T47D (cell line): ENCODE results near the gene IL2.
A peak's percentile ranks its signal among the peaks of the same experiment; 100 is the strongest.

ENCODE experiments used
- DNase-seq, 2 experiments: peaks; one replicate each; pipeline versions ENCODE4 v3.0.0 to v3.0.0-alpha.2; 2011 to 2012; ENCODE audit warnings: low read depth in 1 of 2, low spot score in 1 of 2
- JUND ChIP-seq: IDR thresholded peaks from 2 replicates; pipeline ENCODE4 v1.6.1; 2012; ENCODE audit warnings: low read depth
- in situ Hi-C: cut with HindIII; loops from 2 replicates; pipeline ENCODE4 v1.10.0; 2016; ENCODE audit warnings: low sequenced_read_pairs, low pct_unique_long_range_greater_than_20kb

The IL2 gene

DNA sequence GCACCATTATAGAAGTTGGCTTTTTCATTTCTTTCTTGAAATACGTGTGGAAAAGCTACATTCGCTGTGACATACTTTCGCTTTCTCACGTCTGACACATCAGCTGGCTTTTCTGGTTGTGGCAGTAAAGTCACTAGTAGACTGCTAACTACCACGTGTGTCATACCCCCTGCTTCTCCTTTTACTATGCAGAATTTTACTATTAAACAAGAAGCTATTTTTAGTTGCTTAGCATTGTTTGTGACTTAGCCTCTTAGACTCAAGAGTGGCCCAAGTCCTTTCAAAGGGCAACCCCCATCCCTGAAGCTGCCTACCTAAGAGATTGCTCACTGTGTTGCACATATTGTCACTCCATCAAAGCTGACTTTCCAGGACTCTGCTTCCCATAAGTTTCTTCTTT is 2.1 kb upstream of the IL2 start:
- peak in 1 of 2 experiments; percentile 52 for DNase-seq
- no peak for TF ChIP-seq JUND
- in situ Hi-C loops, result no loop called here

DNA sequence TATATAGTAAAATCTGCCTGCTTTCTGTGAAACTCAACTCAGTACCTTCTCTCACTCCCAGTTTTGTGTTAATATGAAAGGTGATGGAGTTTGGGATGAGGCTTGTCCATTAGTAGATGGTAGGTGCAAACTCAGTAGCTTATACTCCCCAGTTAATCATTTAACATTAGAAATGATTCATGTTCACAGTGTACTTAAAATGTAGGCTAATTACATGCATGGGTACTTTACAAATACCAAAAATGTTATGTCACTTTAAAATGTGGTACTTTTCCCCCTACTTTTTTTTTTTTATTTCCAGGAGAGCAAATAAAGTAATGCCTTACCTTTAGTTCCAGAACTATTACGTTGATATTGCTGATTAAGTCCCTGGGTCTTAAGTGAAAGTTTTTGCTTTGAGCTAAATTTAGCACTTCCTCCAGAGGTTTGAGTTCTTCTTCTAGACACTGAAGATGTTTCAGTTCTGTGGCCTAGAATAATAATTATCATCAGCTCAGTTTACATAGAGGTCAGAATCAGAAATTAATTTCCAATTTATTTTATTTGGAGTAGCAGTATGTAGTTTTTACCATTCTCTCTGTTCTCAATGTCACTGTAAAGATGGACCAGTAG is 3.0 kb downstream of the IL2 start:
- DNase-seq, result no peak
- in situ Hi-C loops, result no loop called here
- TF ChIP-seq JUND, result no peak

- DNase-seq, result peak in 1 of 2 experiments; percentile 69
- in situ Hi-C loops, result no loop called here
- no peak for TF ChIP-seq JUND
Measured at GRCh38 chr4:122450847-122451246, 5.7 kb downstream of the IL2 start.

- no peak for TF ChIP-seq JUND
Measured at GRCh38 chr4:122434285-122434684, 22.2 kb downstream of the IL2 start.

GRCh38 chr4:122431351-122431750 is 25.2 kb downstream of the IL2 start:
- no peak for TF ChIP-seq JUND
- no peak for DNase-seq
- in situ Hi-C loops, result no loop called here

More at GRCh38 chr4:122434285-122434684, 22.2 kb downstream of the IL2 start:
- no peak for DNase-seq
- in situ Hi-C loops, result no loop called here

DNA sequence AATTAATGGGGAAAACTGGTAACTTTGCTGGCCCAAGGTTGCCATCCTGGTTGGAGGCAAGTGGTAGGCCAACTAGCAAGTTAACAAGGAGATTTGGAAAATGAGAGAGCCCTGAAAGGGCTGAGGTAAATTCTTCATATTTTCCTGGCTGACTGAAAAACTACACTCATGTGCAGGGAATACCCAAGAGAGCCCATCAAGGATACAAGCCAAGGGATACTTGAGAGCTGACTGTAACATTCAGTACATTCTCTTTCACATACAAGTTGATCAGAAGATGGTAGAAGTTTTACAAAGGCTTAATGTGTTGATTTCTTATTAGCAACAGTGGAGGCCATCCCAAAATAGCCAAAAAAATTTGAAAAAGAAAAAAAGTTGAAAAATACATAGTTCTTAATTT is 33.3 kb downstream of the IL2 start:
- no peak for TF ChIP-seq JUND
- in situ Hi-C loops, result no loop called here
- DNase-seq, result no peak

DNA sequence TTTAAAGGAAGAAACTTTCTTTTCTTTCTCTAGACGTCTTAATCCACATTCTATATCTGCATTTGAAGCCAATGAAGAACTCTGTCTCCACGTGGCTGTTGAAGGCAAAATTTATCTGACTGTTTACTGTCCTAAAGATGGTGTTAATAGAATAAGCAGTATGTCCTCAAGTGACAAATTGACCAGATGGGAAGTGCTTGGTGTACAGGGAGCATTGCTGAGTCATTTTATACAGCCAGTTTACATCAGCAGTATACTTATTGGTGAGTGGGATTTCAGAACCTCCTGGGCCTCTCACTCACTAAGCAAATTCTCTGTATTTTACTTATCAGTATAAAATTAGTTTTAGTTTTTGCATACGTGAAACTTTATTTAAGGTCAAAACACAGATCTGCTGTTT is 44.0 kb downstream of the IL2 start:
- TF ChIP-seq JUND, result no peak
- DNase-seq, result no peak
- in situ Hi-C loops, result no loop called here

- no peak for DNase-seq
- in situ Hi-C loops, result no loop called here
- no peak for TF ChIP-seq JUND
Measured at GRCh38 chr4:122403861-122404260, 52.7 kb downstream of the IL2 start.
